Transverse colon (tissue), 3 donors: ENCODE results near the gene CMTM1.

Experiments
- EP300 ChIP-seq: sonication (generic); formaldehyde crosslinking; IDR thresholded peaks from one replicate; pipeline ENCODE4 v1.6.1; 2017; ENCODE audit warnings: antibody characterized with exemption, low read depth
- POLR2A ChIP-seq: fragments of 450-650 bp; IDR thresholded peaks from one replicate; pipeline ENCODE4 v1.6.1; 2016; ENCODE audit warnings: antibody characterized with exemption, mild to moderate bottlenecking, moderate library complexity
- TF ChIP-seq, protein P1 (sequence below), 5 experiments: fragments of 200-600 bp in 3 of 5; fragments of 450-650 bp in 2 of 5; sonication (generic) in 3 of 5; IDR thresholded peaks; 1 replicate in 2 of 5; 2 replicates in 3 of 5; pipeline ENCODE4 v1.5.1; 2016 to 2017; ENCODE audit warnings: antibody characterized with exemption in 5 of 5, inconsistent platforms in 3 of 5, mild to moderate bottlenecking in 2 of 5, moderate library complexity in 1 of 5

DNA sequence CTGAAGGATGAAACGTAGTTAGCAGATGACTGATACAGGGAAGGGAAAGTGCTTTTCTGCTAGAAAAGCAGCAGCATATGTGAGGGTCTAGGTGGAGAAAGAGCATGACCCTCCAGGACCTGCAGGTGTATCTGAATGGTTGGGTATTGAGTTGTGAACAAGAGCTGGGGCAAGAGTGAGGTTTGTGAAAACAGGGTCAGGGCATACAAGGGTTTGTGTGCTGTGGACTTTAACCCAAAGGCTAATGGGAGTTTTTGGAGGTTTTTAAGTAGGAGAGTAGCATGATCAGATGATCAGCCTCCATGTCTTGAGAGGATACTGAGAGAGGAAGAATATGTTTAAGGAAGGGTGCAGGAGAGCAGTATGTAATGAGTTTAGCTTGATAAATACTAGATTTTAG lies 6.1 kb upstream of the CMTM1 start:
- TF ChIP-seq, protein P1, sequence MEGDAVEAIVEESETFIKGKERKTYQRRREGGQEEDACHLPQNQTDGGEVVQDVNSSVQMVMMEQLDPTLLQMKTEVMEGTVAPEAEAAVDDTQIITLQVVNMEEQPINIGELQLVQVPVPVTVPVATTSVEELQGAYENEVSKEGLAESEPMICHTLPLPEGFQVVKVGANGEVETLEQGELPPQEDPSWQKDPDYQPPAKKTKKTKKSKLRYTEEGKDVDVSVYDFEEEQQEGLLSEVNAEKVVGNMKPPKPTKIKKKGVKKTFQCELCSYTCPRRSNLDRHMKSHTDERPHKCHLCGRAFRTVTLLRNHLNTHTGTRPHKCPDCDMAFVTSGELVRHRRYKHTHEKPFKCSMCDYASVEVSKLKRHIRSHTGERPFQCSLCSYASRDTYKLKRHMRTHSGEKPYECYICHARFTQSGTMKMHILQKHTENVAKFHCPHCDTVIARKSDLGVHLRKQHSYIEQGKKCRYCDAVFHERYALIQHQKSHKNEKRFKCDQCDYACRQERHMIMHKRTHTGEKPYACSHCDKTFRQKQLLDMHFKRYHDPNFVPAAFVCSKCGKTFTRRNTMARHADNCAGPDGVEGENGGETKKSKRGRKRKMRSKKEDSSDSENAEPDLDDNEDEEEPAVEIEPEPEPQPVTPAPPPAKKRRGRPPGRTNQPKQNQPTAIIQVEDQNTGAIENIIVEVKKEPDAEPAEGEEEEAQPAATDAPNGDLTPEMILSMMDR (IDR thresholded peaks at IDR 0.05), result no peak
- no peak for TF ChIP-seq POLR2A
- TF ChIP-seq EP300, result no peak
